ENCODE measurements around the gene SEC24A. TPM values are rescaled to one million over a fixed set of nuclear protein-coding genes. Genes with fewer than 3 reads are reported as not detected.
"Not testable (repeated sequence)": the region's sequence is repeated elsewhere in the genome, so short reads cannot be mapped to it uniquely, and the experiment has no call there.

Gene SEC24A
- total RNA-seq, 4 donors from 2014 or later = 15.3 to 30.9 (median 19.6) TPM

DNA sequence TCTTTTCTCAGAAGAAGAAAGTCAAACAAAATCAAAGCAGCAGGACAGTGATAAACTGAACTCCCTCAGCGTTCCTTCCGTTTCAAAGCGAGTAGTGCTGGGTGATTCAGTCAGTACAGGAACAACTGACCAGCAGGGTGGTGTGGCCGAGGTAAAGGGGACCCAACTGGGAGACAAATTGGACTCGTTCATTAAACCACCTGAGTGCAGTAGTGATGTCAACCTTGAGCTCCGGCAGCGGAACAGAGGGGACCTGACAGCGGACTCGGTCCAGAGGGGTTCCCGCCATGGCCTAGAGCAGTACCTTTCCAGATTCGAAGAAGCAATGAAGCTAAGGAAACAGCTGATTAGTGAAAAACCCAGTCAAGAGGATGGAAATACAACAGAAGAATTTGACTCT, 92.5 kb downstream of the SEC24A start:
- no peak for TF ChIP-seq POLR2A (IDR thresholded peaks at IDR 0.05)
- TF ChIP-seq, protein P1, sequence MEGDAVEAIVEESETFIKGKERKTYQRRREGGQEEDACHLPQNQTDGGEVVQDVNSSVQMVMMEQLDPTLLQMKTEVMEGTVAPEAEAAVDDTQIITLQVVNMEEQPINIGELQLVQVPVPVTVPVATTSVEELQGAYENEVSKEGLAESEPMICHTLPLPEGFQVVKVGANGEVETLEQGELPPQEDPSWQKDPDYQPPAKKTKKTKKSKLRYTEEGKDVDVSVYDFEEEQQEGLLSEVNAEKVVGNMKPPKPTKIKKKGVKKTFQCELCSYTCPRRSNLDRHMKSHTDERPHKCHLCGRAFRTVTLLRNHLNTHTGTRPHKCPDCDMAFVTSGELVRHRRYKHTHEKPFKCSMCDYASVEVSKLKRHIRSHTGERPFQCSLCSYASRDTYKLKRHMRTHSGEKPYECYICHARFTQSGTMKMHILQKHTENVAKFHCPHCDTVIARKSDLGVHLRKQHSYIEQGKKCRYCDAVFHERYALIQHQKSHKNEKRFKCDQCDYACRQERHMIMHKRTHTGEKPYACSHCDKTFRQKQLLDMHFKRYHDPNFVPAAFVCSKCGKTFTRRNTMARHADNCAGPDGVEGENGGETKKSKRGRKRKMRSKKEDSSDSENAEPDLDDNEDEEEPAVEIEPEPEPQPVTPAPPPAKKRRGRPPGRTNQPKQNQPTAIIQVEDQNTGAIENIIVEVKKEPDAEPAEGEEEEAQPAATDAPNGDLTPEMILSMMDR (IDR thresholded peaks at IDR 0.05) = no peak
- intact Hi-C loops (cut with DNase I) = no loop called here
- Histone ChIP-seq H3K9me3 (no peaks in the 10 kb centered on the region), H3K4me3 (no peak overlapping the region), H3K4me1 (peaks cover 0 to 47% (median 7%) of the 10 kb centered on the region in 3 donors), H3K27ac (no peak overlapping the region), H3K36me3 (peaks cover 0 to 41% (median 5%) of the 10 kb centered on the region in 3 donors), H3K27me3 (no peaks in the 10 kb centered on the region)
- 88 to 90% methylated on average over 9 to 11 of the region's 11 CpGs for WGBS, 2 donors
- no peak for DNase-seq

DNA sequence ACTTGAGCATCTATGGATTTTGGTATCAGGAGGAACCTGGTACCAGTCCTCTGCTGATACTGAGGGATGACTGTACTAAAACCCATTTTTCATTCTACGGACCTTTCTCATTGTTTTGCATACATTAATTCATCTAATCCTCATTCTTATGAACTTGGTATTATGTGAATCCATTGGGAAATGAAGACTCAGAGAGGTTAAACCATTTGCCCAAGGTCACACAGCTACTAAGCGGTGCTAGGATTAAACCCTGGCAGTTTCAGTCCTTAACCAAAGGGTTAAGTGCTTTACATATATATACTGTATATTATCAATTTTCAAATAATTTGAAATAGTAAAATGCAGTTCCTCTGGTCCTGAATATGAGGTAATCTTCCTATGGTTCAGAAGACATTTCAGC, 93.5 kb downstream of the SEC24A start:
- peaks cover 0 to 42% (median 7%) of the 10 kb centered on the region in 3 donors for H3K4me1 ChIP-seq
- no peak overlapping the region for H3K4me3 ChIP-seq
- H3K27me3 ChIP-seq = no peaks in the 10 kb centered on the region
- intact Hi-C loops (cut with DNase I) = no loop called here
- TF ChIP-seq, protein P1 (IDR thresholded peaks at IDR 0.05) = no peak
- no peak for TF ChIP-seq POLR2A (IDR thresholded peaks at IDR 0.05)
- no peak overlapping the region for H3K27ac ChIP-seq
- 89 to 91% methylated on average over 2 of the region's 2 CpGs for WGBS, 2 donors
- no peaks in the 10 kb centered on the region for H3K9me3 ChIP-seq
- H3K36me3 ChIP-seq = peaks cover 0 to 47% (median 5%) of the 10 kb centered on the region in 3 donors
- DNase-seq = no peak

DNA sequence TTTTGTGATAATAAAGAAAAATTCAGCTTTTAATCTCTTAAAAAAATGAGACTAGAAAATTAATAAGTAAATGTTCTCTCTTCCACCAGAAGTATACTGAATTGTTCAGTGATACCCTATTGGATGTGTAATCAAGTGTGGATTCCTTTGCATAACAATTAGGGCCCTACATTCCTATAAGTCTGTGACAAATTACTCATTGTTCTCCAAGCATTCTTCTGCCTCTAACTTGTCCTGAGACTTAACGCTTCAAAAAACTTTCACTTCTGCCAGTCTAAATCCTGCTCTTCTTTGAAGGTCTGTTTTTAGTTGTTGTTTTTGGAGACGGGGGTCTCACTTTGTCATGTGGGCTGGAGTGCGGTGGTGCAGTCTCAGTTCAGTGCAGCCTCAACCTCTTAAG, 100.8 kb downstream of the SEC24A start:
- Histone ChIP-seq H3K36me3 (peaks cover 0 to 55% (median 6%) of the 10 kb centered on the region in 3 donors), H3K27ac (no peak overlapping the region), H3K27me3 (no peaks in the 10 kb centered on the region), H3K4me1 (no peaks in the 10 kb centered on the region), H3K4me3 (no peak overlapping the region), H3K9me3 (no peaks in the 10 kb centered on the region)
- intact Hi-C loops (cut with DNase I) = no loop called here
- no peak for DNase-seq
- no peak for TF ChIP-seq POLR2A (IDR thresholded peaks at IDR 0.05)
- TF ChIP-seq, protein P1 (IDR thresholded peaks at IDR 0.05) = no peak
- 79 to 100% methylated on average over 3 of the region's 3 CpGs for WGBS, 2 donors

DNA sequence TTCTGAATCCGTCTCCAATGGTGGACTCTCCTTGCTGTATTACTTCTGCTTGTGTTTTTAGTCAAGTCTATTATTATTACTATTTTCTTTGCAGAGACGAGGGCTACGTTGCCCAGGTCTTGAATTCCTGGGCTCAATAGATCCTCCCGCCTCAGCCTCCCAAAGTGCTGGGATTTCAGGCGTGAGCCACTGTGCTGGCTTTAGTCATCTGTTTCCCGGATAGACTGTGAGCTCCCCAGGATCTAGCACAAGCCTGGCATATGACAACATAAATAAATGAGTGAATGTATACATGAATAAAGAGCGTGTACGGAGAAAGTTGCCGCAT, 109.6 kb downstream of the SEC24A start:
- peak overlapping the region; percentile 81 to 99 (median 88) for H3K4me3 ChIP-seq
- peaks cover 0 to 4% (median 0%) of the 10 kb centered on the region in 3 donors for H3K36me3 ChIP-seq
- DNase-seq = no peak
- intact Hi-C loops (cut with DNase I) = no loop called here
- no peaks in the 10 kb centered on the region for H3K9me3 ChIP-seq
- peak overlapping the region; percentile 82 to 88 (median 86) for H3K27ac ChIP-seq
- 19 to 30% methylated on average over 6 to 8 of the region's 9 CpGs for WGBS, 2 donors
- TF ChIP-seq, protein P1 (IDR thresholded peaks at IDR 0.05) = no peak
- no peak for TF ChIP-seq POLR2A (IDR thresholded peaks at IDR 0.05)
- peaks cover 0 to 42% (median 16%) of the 10 kb centered on the region in 3 donors for H3K4me1 ChIP-seq
- H3K27me3 ChIP-seq = no peaks in the 10 kb centered on the region

DNA sequence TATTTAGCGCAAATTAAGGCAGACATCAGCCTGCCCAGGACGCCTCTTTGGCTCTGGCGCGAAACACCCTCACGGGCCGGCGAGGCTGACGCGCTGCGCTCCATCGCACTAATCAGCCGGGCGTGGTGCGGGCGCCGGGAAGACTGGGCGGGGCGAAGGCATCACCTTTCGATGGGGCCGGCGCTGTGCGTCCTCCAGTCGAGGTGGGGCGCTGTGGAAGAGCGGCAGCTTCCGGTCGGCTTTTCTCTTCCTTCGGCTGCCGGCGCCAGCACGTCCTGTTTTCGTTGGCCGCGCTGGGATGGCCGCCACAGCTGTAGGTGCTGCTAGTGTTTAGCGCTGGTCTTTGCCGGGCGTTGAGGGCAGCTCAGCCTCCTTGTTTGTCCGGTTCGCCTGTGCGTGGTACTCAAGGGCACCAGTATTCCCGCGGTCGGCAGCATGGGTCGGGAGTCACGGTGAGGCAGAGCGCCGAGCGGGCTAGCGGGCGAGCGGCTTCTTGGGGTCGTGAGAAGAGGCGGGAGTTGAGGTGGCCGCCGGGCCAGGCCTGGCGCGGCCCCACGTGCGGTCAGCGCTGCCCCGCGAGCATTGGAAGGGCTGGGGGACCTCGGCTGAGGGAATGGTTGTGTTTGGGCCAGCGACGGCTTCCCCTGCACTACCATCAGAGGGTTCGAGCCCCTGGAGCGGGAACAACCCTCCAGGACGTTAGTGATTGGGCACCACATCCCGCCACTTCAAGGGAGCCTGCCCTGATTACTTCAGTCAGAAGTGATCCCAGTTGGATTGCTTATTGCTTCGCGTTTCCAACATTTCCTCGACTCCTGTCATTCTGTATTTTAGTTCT, 110.1 kb downstream of the SEC24A start, which contains the start of gene DDX46:
Gene DDX46 (plus strand): TSS at position 276 of the 838 bp plus-strand sequence. CDS start 160 bp downstream, at position 436.
- Histone ChIP-seq H3K4me1 (peaks cover 0 to 42% (median 16%) of the 10 kb centered on the region in 3 donors), H3K27ac (peak within 1 kb of the TSS; percentile 82 to 88 (median 86)), H3K27me3 (no peaks in the 10 kb centered on the region), H3K9me3 (no peaks in the 10 kb centered on the region), H3K4me3 (peak within 1 kb of the TSS; percentile 81 to 99 (median 88)), H3K36me3 (peaks cover 0 to 10% (median 0%) of the 10 kb centered on the region in 3 donors)
- WGBS, 2 donors = 0% methylated on average over 4 to 5 of the region's 73 CpGs
- intact Hi-C loops (cut with DNase I) = no loop called here
- peak; percentile 67 for DNase-seq
- TF ChIP-seq, protein P1 (IDR thresholded peaks at IDR 0.05) = peak; percentile 47 to 83 (median 64)
- TF ChIP-seq POLR2A (IDR thresholded peaks at IDR 0.05) = peak in 3 of 4 donors; percentile 52 to 64 (median 62)

DNA sequence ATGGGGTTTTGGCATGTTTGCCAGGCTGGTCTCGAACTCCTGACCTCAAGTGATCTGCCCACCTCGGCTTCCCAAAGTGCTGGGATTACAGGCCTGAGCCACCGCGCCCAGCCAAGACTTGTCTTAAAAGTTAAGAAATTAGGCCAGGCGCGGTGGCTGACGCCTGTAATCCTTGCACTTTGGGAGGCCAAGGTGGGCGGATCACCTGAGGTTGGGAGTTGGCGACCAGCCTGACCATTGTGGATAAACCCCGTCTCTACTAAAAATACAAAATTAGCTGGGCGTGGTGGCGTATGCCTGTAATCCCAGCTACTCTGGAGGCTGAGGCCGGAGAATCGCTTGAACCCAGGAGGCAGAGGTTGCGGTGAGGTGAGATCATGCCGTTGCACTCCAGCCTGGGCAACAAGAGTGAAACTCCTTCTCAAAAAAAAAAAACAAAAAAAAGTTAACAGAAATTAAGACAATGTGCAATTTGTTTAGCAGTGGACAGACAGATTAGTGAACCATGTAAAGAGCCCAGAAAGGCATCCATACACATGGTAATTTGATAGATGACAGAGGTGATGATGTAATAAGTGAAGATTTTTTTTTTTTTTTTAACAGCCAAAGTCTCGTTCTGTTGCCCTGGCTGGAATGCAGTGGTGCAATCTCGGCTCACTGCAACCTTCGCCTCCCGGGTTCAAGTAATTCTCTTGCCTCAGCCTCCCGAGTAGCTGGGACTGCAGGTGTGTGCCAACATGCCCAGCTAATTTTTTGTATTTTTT, 119.1 kb downstream of the SEC24A start:
- H3K9me3 ChIP-seq; H3K27ac ChIP-seq; H3K4me3 ChIP-seq; H3K27me3 ChIP-seq; DNase-seq; H3K4me1 ChIP-seq; intact Hi-C loops (cut with DNase I): not testable (repeated sequence)
- peaks cover 0 to 99% (median 38%) of the 10 kb centered on the region in 3 donors for H3K36me3 ChIP-seq
- WGBS, 2 donors = 93 to 95% methylated on average over 15 to 17 of the region's 21 CpGs

All from esophagus squamous epithelium (tissue), 5 donors.